Measurements from ENCODE around the gene DYNC2I2.
"Not testable (repeated sequence)": the region's sequence is repeated elsewhere in the genome, so short reads cannot be mapped to it uniquely, and the experiment has no call there.

Gene DYNC2I2

DNA sequence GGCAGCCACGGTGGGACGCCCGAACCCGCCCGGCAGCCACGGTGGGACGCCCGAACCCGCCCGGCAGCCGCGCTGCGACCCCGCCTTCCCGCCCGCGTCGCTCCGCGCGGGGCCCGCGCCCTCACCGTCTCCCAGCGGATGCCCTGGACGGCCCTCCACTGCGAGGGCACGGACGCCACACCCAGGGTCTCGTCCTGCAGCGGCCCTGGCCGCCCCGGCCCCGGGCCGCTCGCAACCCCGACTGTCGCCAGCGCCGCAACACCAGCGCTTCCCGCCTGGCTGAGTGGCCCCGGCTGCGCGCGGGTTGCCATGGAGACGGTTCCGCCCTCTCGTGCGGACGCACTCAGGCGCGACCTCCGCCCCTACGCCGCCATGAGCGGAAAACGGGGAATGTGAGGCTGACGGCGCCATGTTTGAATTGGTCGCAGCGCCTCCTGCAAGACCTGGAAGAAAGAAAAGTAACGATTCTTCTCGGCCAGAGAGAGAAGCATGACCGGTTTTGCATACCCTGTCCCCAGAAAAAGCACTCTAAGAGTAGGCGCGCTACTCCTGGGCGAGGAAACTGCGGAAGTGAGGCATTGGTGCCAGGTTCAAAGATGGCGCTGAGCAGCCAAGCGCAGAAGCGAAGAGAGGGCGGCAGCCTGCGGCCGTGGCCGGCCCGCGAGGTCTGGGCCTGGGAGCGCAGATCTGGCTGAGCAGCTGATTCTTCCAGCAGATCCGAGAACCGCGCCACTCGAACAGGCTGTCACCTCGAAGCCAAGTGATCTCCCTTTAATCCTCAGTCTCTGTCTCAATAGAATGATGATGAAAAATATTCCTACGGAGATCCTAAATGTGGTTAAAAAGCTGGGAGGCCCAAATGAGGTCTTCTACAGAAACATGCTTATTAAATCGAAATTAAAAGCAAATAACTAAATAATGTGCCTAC, at the start of gene DYNC2I2:
TSS of gene DYNC2I2 (minus strand) at position 432 of the 928 bp plus-strand sequence. CDS start at position 311, 121 bp downstream.
- peak; percentile 98 for DNase-seq
- peak; percentile 96 for ATAC-seq

DNA sequence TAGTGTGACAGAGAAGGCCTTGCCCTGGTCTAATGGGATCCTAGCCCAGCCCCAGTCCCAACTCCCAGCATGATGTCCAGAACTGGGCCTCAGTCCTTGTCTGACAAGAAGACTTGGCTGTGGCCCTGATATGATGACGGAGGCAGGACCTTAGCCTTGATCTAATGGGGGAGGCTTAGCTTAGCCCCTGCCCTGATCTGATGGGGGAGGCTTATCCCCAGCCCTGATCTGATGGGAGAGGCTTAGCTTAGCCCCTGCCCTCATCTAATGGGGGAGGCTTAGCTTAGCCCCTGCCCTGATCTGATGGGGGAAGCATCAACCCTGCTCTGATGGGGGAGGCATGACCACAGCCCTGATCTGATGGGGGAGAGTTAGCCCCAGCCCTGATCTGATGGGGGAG, 49.4 kb upstream of the DYNC2I2 start:
- no peak for ATAC-seq

DNA sequence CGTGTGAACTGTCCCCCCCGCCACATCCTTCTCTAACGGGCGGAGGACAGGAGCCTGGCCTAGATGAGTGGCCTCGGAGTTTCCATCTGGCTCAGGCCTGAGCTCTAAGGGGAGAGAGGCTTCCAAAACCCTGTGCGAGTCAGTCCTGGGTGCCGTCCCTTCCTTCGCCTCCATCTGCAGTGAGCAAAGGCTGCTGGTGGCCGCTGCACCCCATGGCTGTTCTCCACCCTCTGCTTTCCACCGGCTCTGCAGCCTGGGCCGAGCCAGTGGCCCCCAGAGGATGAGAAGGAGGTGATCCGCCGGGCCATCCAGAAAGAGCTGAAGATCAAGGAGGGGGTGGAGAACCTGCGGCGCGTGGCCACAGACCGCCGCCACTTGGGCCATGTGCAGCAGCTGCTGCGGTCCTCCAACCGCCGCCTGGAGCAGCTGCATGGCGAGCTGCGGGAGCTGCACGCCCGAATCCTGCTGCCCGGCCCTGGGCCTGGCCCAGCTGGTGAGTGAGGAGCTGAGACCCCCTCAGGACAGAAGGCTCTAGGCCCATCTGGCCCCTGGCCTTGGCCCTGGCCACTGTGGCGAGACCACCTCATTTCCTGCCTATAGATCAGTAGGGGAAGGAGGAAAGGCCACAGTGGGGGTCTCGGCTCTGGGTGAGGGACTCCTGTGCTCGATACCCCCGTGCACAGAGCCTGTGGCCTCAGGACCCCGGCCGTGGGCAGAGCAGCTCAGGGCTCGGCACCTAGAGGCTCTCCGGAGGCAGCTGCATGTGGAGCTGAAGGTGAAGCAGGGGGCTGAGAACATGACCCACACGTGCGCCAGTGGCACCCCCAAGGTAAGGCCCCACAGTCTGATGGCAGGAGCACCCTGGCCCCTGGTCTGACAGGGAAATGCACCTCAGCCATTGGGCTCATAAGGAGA, 48.7 kb upstream of the DYNC2I2 start:
- ATAC-seq (no peak), DNase-seq (no peak)

More for the DNA sequence above, 49.4 kb upstream of the DYNC2I2 start:
- DNase-seq, result no peak

DNA sequence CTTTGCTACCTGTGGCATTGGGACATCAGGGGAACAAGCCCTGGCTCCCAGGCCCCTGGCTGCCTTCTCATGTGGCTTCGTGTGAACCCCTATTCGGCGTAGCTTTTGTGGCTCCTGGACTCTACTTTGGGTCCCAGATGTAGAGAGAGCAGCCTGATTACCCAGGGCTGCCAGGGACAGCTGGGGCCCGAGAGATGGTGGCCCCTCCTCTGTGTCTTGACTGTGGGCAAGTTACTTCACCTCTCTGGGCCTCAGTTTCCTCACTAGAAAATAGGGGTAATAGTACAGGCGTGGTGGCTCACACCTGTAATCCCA, 47.7 kb upstream of the DYNC2I2 start:
- ATAC-seq, result no peak

DNA sequence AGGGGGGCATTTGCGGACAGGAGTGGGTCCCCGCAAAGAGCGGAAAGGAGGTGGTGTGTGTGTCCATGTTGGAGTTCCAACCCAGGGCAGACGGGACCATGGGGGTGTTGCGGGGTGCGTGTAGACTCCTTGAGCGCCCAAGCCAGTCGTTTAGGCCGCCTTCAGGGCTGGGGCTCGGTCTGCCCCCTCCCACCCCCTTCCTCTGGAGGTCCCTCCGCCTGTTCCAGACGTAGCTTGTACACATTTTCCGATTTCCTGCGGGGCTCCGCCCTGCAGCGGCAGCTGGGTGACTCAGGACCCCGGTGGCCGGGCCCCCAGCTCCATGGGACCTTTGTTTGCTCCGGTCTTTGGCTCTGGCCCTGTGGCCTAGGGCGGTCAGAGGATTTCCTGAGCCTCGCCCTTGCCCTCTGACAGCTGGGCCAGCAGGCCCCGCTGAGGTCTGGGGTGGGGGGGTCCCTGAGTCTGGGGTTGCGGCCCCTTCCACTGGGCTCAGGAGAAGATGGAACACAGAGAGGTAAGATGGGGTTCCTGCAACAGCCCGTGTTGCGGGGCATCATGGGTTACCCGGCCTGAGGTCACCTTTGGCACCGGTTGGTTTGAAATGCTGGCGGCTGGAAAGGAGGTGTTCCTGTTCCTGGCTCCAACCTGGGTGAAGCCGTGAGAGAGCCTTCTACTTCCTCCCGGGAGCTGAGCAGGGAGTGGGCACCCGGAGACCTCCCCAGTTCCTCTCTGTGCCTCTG, 47.1 kb upstream of the DYNC2I2 start:
- DNase-seq, result no peak
- ATAC-seq, result no peak

More for the DNA sequence above, 47.7 kb upstream of the DYNC2I2 start:
- no peak for DNase-seq

DNA sequence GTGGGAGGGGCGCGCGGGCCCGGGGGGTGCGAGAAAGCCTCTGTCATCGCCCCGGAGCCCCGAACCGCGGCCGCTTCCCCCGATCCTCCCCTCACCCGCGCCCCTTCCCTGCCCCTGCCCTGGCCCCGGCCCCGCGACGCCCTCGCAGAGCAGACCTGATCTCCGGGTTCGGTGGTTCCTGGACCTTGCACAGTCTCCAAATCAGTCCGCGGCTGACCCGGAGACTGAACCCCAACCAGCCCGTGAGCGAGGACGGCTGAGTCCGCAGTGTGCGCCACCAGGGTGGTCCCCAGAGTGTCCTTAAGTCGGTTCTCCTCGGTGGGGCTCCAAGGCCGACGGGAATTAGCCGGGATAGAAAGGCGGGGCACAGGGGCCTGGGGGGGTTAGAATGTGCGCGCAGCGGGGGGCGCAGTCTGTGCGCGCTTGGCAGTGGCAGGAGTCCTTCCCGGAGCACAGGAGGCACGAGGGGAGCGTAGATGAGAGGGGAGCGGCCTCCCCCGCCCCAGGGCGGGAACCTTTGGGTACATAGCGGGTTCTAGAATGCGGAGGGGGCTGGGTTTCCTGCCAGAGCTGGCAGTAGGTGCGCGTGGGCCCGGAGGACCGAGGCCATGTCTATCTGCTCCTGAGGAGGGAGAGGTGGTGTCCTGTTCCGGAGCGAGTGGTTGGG, 46.4 kb upstream of the DYNC2I2 start:
- DNase-seq, result peak; percentile 44
- ATAC-seq, result peak; percentile 17

DNA sequence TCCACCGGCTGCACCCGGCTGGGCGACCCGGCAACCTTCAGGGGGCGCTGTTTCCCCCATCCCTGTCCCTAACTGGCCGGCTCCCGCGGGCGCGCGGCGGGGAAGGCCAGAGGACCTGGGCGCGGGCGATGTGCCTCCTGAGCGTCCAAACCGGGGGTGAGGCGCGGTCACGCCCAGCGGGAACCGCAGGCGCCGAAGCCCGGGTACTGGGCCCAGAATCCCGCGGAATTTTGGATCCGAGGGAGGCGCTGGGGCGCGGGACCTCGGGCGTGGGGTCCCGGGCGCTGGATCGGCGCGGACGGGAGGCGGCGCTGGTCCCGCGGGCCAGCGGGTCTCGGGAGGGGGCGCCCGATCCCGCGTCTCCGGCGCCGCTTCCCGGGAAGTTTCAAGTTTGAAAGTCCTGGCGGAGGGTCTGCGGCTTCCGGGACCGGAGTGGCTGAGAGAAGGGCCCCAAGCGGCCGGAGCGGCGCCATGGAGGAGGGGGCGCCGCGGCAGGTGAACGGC, 45.9 kb upstream of the DYNC2I2 start, which contains the start of gene PKN3:
TSS of gene PKN3 (plus strand) at position 59 of the 504 bp plus-strand sequence. CDS start at position 472, 413 bp downstream.
- DNase-seq (peak; percentile 97), ATAC-seq (peak; percentile 90)

DNA sequence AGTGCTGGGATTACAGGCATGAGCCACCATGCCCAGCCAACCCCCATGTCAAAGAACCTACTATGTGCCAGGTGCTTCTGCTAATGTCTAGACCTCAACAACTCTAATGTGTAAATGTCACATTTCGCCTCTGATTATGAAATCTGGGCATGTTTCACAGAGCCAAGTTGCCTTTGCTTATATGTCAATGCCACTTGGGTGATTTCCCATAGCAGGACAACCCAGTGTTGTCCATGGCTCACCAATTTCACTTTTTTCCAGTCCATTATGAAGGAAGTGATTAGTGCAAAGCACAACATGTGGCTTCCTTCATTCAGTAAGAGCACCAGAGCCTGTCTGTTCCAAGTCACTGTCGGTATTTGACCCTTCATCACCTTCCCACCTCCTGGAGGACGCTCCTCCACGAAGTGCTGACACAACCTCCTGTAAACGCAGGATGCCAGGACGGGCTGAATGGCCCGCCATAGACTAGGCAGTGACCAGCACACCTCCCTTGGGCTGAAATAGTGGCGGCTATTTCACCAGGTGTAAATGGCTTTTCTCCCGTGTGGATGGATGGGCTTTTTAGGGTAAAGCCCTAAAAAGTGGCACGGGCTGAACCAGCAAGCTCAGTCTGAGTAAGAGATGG, 44.7 kb upstream of the DYNC2I2 start:
- ATAC-seq, result no peak
- DNase-seq, result no peak

DNA sequence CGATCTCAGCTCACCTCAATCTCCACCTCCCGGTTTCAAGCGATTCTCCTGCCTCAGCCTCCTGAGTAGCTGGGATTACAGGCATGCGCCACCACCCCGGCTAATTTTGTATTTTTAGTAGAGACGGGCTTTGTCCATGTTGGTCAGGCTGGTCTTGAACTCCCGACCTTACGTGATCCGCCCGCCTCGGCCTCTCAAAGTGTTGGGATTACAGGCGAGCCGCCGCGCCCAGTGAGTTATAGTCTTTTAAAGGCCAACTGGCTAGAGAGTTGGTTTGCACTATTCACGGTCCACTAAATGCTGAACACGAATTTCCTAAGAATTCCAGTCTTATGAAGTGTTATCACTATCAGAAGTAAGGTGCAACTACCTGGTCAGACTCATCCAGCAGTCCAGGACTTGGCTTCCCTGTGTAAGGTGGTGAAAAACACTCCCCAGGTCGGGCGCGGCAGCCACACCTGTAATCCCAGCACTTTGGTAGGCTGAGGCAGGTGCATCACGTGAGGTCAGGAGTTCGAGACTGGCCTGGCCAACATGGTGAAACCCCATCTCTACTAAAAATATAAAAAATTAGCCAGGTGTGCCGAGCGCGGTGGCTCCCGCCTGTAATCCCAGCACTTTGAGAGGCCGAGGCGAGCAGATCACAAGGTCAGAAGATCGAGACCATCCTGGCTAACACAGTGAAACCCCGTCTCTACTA, 42.6 kb upstream of the DYNC2I2 start:
- DNase-seq, ATAC-seq: not testable (repeated sequence)

DNA sequence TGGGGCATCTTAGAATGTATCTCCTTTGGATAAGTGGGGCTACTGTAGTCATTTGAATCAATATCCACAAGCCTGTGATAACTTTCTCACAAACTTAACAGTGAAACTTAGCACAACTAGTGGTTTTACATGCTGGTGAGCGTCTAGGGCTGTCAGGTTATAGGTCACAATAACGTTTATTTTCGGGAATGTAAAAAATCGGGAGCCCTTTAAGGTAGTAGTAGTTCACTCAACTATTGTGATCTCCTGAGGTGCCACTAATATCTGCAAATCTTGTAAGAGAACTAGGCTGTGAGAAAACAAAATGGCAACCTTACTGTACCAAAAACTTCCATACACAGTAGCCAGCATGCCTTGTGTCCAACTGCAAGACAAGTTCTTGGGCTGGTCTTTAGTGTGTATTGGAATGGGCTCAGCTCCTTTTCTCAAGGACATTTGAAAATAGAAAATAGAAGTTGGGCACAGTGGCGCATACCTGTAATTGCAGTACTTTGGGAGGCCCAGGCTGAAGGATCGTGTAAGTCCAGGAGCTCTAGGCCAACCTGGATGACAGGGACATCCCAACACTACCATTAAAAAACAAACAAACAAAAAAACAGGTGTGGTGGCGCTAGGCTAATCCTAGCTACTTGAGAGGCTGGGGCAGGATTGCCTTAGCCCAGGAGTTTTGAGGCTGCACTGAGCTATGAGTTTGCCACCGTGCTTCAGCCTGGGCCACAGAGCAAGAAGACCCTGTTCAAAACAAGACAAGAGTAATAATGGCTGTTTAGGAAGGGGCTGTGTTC, 40.5 kb upstream of the DYNC2I2 start:
- no peak for ATAC-seq
- DNase-seq, result no peak

DNA sequence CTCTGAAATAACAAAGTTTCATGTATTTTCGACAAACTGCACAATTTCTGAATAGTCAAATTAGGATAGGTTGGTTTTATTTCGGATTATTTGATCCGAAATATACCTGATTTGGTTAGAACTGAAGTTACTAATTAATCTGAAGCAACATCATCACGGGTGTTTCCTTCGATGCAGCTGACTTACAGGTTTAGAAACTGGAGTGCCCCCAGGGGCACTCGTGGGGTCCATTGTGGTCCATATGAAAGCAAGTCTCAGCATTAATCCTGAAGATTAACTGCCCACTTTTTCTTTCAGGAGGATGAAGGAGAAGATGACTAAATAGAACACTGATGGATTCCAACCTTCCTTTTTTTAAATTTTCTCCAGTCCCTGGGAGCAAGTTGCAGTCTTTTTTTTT, 37.7 kb upstream of the DYNC2I2 start:
- DNase-seq, result no peak
- ATAC-seq, result no peak

DNA sequence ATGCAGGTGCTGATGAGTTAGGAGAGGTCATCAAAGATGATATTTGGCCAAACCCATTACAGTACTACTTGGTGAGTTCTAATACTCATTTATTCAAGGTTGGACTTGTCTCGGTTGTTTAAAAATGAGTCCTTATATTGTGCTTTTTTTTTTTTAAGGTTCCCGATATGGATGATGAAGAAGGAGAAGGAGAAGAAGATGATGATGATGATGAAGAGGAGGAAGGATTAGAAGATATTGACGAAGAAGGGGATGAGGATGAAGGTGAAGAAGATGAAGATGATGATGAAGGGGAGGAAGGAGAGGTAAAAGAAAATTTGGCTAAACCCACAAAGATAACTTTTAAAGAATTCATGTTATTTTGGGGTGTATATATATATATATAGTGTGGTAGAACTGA, 37.1 kb upstream of the DYNC2I2 start:
- DNase-seq, ATAC-seq: not testable (repeated sequence)

DNA sequence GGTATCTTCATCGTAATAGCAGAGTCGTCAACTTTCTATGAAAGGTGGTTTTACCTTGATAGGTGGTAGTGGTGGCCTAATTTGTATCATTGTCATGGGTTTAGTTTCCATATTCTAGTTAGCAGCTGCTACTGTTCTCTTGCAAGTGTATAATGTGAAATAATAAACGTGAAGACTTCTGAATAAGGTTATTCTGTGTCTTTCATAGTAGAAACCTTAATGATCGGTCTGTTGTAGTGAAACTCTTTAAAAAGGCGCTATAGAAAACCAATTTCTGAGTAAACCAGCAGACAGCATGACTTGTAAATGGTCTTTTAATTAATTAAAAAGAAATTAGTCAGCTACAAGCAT, 34.0 kb upstream of the DYNC2I2 start:
- no peak for ATAC-seq
- DNase-seq, result no peak

DNA sequence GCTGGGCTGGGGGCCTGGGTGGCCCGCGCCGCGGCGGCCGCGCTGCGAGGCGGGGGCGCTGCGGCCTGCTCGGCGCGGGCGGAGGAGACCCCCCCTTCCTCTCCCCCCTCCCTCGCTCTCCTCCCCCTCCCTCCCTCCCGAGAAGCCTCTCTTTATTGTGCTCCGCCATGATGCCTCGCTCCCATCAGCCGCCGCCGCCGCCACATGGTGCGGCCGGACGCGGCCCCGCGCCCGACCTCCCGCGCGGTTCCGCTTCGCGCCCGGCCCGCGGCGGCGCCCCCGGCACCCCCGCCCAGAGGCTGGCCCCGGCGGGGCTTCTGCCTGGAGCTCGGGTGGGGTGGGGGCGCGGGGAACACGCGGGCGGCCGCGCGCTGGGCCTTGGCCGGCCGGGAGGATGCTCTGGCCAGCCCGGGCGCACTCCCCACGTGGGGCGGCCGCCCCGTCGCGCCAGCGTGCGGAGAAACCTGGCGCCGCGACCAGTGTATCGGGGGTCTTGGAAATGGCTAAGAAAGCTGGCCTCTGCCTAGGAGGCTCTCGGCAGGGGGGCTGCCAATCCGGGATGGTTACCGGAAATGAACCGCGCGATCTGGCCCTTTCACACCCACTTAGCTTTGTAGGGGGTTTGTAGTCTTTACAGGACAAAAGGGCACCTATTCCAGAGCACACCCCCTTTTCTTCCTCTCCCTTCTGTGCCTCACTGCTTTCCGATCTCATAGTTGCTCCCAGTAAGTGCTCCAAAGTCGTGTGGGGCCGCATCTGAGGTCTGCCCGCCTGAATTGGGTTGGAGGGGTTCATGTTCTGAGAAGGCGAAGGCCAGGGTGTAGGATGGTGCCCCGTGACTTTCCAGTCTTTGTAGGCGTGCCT, 33.4 kb upstream of the DYNC2I2 start:
- DNase-seq, result peak; percentile 45
- ATAC-seq, result no peak

DNA sequence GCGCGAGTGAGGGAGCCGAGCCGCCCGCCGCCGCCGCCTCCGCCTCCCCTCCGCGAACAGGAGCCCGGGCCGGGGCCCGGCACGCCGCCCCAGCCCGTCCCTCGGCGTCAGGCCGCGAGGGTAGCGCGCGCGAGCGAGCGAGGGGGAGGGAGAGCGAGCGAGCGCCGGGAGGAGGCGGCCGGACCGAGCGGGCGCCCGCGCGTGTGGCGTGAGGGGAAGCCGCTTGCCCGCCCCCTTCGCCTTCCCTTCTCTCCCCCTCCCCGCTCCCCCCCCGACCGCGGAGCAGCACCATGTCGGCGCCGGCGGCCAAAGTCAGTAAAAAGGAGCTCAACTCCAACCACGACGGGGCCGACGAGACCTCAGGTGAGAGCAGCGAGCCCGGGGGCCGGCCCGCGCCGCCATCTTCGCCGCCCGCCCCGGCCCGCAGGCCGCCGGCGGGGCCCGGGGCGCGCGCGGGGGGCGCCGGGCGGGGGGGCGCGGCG, 32.7 kb upstream of the DYNC2I2 start:
- DNase-seq (peak; percentile 62), ATAC-seq (no peak)

DNA sequence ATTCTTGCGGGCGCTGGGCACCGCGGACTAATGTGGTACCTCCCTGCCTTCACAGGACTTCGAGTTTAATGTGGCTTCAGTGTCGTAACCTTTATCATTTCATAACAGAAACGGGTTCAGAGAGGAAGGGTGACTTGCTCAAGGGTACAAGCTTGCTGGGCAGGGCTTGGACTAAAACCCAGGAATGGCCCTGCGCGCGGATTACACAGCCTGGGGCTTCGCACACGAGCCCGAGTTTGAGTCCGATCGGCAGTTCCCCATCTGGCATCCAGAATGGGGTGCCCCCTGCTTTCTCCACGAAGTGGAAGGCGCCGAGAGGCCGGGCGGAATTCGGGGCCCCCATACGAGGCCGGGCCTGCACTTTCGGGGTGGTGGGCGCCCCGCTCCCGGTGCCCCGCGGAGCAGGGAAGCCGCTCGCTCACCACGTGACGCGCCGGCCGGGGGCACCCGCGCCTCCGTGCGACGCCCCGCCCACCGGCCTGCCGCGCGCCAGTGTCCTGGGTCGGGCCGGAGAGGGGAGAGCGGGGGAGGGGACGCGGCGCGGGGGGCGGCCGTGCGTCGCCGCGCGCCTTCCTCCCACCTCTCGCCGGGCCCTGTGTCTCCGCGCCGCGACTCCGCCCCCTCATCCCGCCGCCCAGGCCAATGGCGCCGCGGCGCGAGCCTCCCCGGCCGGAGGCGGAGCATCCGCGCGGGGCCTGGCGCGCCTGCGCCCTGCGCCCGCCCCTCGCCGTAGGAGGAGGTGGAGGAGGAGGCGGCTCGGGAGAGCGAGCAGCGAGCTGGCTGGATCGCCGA, 32.0 kb upstream of the DYNC2I2 start, which contains the start of gene SET:
TSS of gene SET (plus strand) at position 722 of the 792 bp plus-strand sequence. CDS start 361 bp downstream, outside the sequence.
- DNase-seq (peak; percentile 98), ATAC-seq (peak; percentile 83)

DNA sequence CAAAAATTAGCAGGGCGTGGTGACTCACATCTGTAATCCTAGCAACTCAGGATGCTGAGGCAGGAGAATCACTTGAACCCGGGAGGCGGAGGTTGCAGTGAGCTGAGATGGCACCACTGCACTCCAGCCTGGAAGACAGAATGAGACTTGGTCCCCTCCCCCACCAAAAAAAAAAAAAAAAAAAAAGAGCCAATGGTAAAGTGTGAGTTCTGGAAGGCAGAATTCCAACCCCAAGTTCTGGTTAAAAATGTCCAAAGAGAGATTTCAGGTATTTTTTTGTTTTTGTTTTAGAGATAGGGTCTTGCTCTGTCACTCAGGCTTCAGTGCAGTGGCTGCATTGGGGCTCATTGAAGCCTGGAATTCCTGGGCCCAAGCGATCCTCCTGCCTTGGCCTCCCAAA, 30.8 kb upstream of the DYNC2I2 start:
- no peak for DNase-seq
- no peak for ATAC-seq

Data from stimulated activated naive CD8-positive, alpha-beta T cell treated with anti-CD3 and anti-CD28 coated beads, Interleukin-15, Interleukin-2, amounts not matched to agents 100 U/mL and 50 U/mL, for 24 hours (primary cell).